ENCODE data around the gene TBX21.
"Not testable (repeated sequence)": the region's sequence is repeated elsewhere in the genome, so short reads cannot be mapped to it uniquely, and the experiment has no call there.

The TBX21 gene

GRCh38 chr17:47733674-47734410, 806 bp downstream of the TBX21 start:
- DNase-seq, result no peak

- DNase-seq, result no peak
These were observed 2.1 kb downstream of the TBX21 start for GRCh38 chr17:47735139-47735464.

GRCh38 chr17:47735536-47736011, 2.5 kb downstream of the TBX21 start:
- DNase-seq, result no peak

GRCh38 chr17:47736501-47737495, 3.8 kb downstream of the TBX21 start:
- DNase-seq, result no peak

- no peak for DNase-seq
These were observed 5.1 kb downstream of the TBX21 start for GRCh38 chr17:47738178-47738577.

GRCh38 chr17:47739150-47739549, 6.1 kb downstream of the TBX21 start:
- no peak for DNase-seq

GRCh38 chr17:47739945-47740344, 6.9 kb downstream of the TBX21 start:
- DNase-seq, result not testable (repeated sequence)

GRCh38 chr17:47741109-47741792, 8.2 kb downstream of the TBX21 start:
- no peak for DNase-seq

GRCh38 chr17:47741793-47742145, 8.7 kb downstream of the TBX21 start:
- no peak for DNase-seq

GRCh38 chr17:47742319-47743181, 9.5 kb downstream of the TBX21 start:
- DNase-seq, result no peak

- no peak for DNase-seq
These were observed 11.4 kb downstream of the TBX21 start for GRCh38 chr17:47744168-47745036.

GRCh38 chr17:47745037-47745380, 12.0 kb downstream of the TBX21 start:
- DNase-seq, result no peak

- DNase-seq, result no peak
These were observed 18.4 kb downstream of the TBX21 start for GRCh38 chr17:47751471-47751870.

GRCh38 chr17:47757386-47757785, 24.4 kb downstream of the TBX21 start:
- DNase-seq, result no peak

GRCh38 chr17:47760409-47761140, 27.5 kb downstream of the TBX21 start:
- no peak for DNase-seq

- DNase-seq, result no peak
These were observed 29.7 kb downstream of the TBX21 start for GRCh38 chr17:47762728-47763127.

- DNase-seq, result no peak
These were observed 31.0 kb downstream of the TBX21 start for GRCh38 chr17:47763913-47764582.

- not testable (repeated sequence) for DNase-seq
These were observed 40.6 kb downstream of the TBX21 start for GRCh38 chr17:47773649-47774048.

GRCh38 chr17:47774331-47774730, 41.3 kb downstream of the TBX21 start:
- no peak for DNase-seq

- DNase-seq, result no peak
These were observed 42.0 kb downstream of the TBX21 start for GRCh38 chr17:47774987-47775580.

Data from amniotic stem cell (primary cell).